GM23248 (cell line): Measurements from ENCODE around the gene SH3GL1. TPM values are rescaled to one million over a fixed set of nuclear protein-coding genes. Genes with fewer than 3 reads are reported as not detected.

Source experiments
- DNase-seq: peaks from one replicate; pipeline ENCODE4 v3.0.0-alpha.2; 2015
- H2AFZ ChIP-seq: fragments of 200-600 bp; sonication (generic); 2 replicates; pipeline ENCODE4 v1.6.1; 2016; ENCODE audit warnings: antibody characterized with exemption
- H3F3A ChIP-seq: fragments of 200-600 bp; sonication (generic); 2 replicates; pipeline ENCODE4 v1.6.1; 2016; ENCODE audit warnings: mild to moderate bottlenecking, antibody characterized with exemption, mixed run types; ENCODE audit not compliant: insufficient read depth
- H3K27ac ChIP-seq: fragments of 200-600 bp; sonication (generic); 2 replicates; pipeline ENCODE4 v1.5.1; 2016; ENCODE audit warnings: mild to moderate bottlenecking
- H3K27me3 ChIP-seq: fragments of 200-600 bp; sonication (generic); replicated peaks from 2 replicates; pipeline ENCODE4 v1.6.1; 2016; ENCODE audit warnings: mild to moderate bottlenecking; ENCODE audit not compliant: insufficient read depth
- H3K36me3 ChIP-seq: fragments of 200-600 bp; sonication (generic); 2 replicates; pipeline ENCODE4 v1.6.1; 2016; ENCODE audit warnings: low read depth, mild to moderate bottlenecking
- H3K4me1 ChIP-seq: fragments of 200-600 bp; sonication (generic); 2 replicates; pipeline ENCODE4 v1.6.1; 2016; ENCODE audit warnings: mild to moderate bottlenecking; ENCODE audit not compliant: insufficient read depth
- H3K4me2 ChIP-seq: fragments of 200-600 bp; sonication (generic); one replicate; pipeline ENCODE4 v1.6.1; 2016; ENCODE audit warnings: mild to moderate bottlenecking; ENCODE audit not compliant: unreplicated experiment
- H3K4me3 ChIP-seq: fragments of 200-600 bp; sonication (generic); 2 replicates; pipeline ENCODE4 v1.5.1; 2016; ENCODE audit warnings: mild to moderate bottlenecking
- H3K79me2 ChIP-seq: fragments of 200-600 bp; sonication (generic); 2 replicates; pipeline ENCODE4 v1.6.1; 2016; ENCODE audit warnings: mild to moderate bottlenecking; ENCODE audit not compliant: insufficient read depth
- H3K9ac ChIP-seq: fragments of 200-600 bp; sonication (generic); 2 replicates; pipeline ENCODE4 v1.6.1; 2016; ENCODE audit warnings: mild to moderate bottlenecking
- H3K9me2 ChIP-seq: fragments of 200-600 bp; sonication (generic); 2 replicates; pipeline ENCODE4 v1.6.1; 2016; ENCODE audit warnings: mixed run types, mild to moderate bottlenecking, moderate library complexity; ENCODE audit not compliant: insufficient read depth
- H3K9me3 ChIP-seq: fragments of 200-600 bp; sonication (generic); one replicate; pipeline ENCODE4 v1.6.1; 2017; ENCODE audit warnings: low read depth
- H4K20me1 ChIP-seq: fragments of 200-600 bp; sonication (generic); 2 replicates; pipeline ENCODE4 v1.6.0; 2016; ENCODE audit not compliant: insufficient read depth
- EZH2 ChIP-seq: fragments of 200-600 bp; sonication (generic); IDR thresholded peaks from 2 replicates; pipeline ENCODE4 v1.6.1; 2018; ENCODE audit warnings: antibody characterized with exemption, mild to moderate bottlenecking; ENCODE audit not compliant: insufficient read depth, poor library complexity, severe bottlenecking
- EZH2phosphoT487 ChIP-seq: fragments of 200-600 bp; sonication (generic); IDR thresholded peaks from 2 replicates; pipeline ENCODE4 v1.6.1; 2018; ENCODE audit warnings: antibody characterized with exemption, moderate library complexity, mild to moderate bottlenecking, low read depth; ENCODE audit not compliant: insufficient read depth
- WGBS, 2 experiments: methylation state at CpG; one replicate each; pipeline ENCODE4 v1.1.6; 2015 to 2017; ENCODE audit warnings: low lambda C conversion rate in 2 of 2, low coverage in 1 of 2; ENCODE audit errors: missing lambda C conversion rate in 2 of 2; 5-methylcytosine and 5-hydroxymethylcytosine counted together
- in situ Hi-C: fragments of 300-500 bp; cut with MboI; formaldehyde crosslinking; loops from 2 replicates; pipeline ENCODE4 v1.15.0; 2020
- polyA plus RNA-seq: library from polyadenylated mRNA; unstranded; fragments of >200 nt; fragmentation: Nextera tagmentation; extraction: Ambion mirVana; gene quantifications from 2 replicates; pipeline ENCODE4 v1.2.1, GENCODE V29; 2016
- total RNA-seq: library from RNA; depleted of rRNA; stranded (reverse); fragments of >200 nt; shearing (Covaris generic); gene quantifications from 2 replicates; pipeline ENCODE4 v1.2.3, GENCODE V29; 2014

Gene SH3GL1
- total and polyA plus RNA-seq, 2 experiments from 2014 or later, result 141 to 151 TPM

GRCh38 chr19:4376671-4376990 is 23.7 kb downstream of the SH3GL1 start:
- H3K27me3 ChIP-seq, result no peaks in the 10 kb centered on the region
- H3K4me2 ChIP-seq, result peak overlapping the region; percentile 22
- no peaks in the 10 kb centered on the region for H3K9me2 ChIP-seq
- WGBS, 2 experiments, result 40 to 44% methylated on average over 10 of the region's 10 CpGs
- peak overlapping the region; percentile 41; the same call in 1 of the 2 replicates for H3K9ac ChIP-seq
- H3K79me2 ChIP-seq, result peaks cover 88% of the 10 kb centered on the region
- in situ Hi-C loops, result no loop called here
- H3K4me1 ChIP-seq, result peaks cover 60% of the 10 kb centered on the region
- DNase-seq, result no peak
- peaks cover 43% of the 10 kb centered on the region for H3F3A ChIP-seq
- no peak overlapping the region for H3K4me3 ChIP-seq
- H4K20me1 ChIP-seq, result no peaks in the 10 kb centered on the region; the same call in 1 of the 2 replicates
- H2AFZ ChIP-seq, result no peak overlapping the region
- TF ChIP-seq EZH2 (no peak), EZH2phosphoT487 (no peak)
- H3K36me3 ChIP-seq, result no peaks in the 10 kb centered on the region
- H3K27ac ChIP-seq, result peak overlapping the region; percentile 97
- no peaks in the 10 kb centered on the region for H3K9me3 ChIP-seq

- no peaks in the 10 kb centered on the region for H3K9me2 ChIP-seq
- H4K20me1 ChIP-seq, result no peaks in the 10 kb centered on the region; the same call in 1 of the 2 replicates
- DNase-seq, result no peak
- TF ChIP-seq EZH2 (no peak), EZH2phosphoT487 (no peak)
- H3K4me3 ChIP-seq, result no peak overlapping the region
- no peaks in the 10 kb centered on the region for H3K27me3 ChIP-seq
- H3K36me3 ChIP-seq, result no peaks in the 10 kb centered on the region
- peaks cover 64% of the 10 kb centered on the region for H3K4me1 ChIP-seq
- in situ Hi-C loops, result no loop called here
- H3K9ac ChIP-seq, result peak overlapping the region; percentile 86
- peak overlapping the region; percentile 97 for H3K27ac ChIP-seq
- peak overlapping the region; percentile 22 for H3K4me2 ChIP-seq
- peaks cover 88% of the 10 kb centered on the region for H3K79me2 ChIP-seq
- no peak overlapping the region for H2AFZ ChIP-seq
- H3F3A ChIP-seq, result peaks cover 48% of the 10 kb centered on the region
- no peaks in the 10 kb centered on the region for H3K9me3 ChIP-seq
- 66 to 70% methylated on average over 15 to 16 of the region's 16 CpGs for WGBS, 2 experiments
Measured at GRCh38 chr19:4376028-4376670, 24.2 kb downstream of the SH3GL1 start.

GRCh38 chr19:4375164-4376027 is 25.0 kb downstream of the SH3GL1 start:
- peaks cover 88% of the 10 kb centered on the region for H3K79me2 ChIP-seq
- H3F3A ChIP-seq, result peaks cover 51% of the 10 kb centered on the region
- no peaks in the 10 kb centered on the region; the same call in 1 of the 2 replicates for H4K20me1 ChIP-seq
- H3K4me2 ChIP-seq, result peak overlapping the region; percentile 57
- H3K9me3 ChIP-seq, result no peaks in the 10 kb centered on the region
- H3K36me3 ChIP-seq, result no peaks in the 10 kb centered on the region
- peak overlapping the region; percentile 6; the same call in 1 of the 2 replicates for H3K4me3 ChIP-seq
- DNase-seq, result peak; percentile 87
- no peak overlapping the region for H2AFZ ChIP-seq
- H3K9ac ChIP-seq, result peak overlapping the region; percentile 86
- in situ Hi-C loops, result no loop called here
- H3K27ac ChIP-seq, result peak overlapping the region; percentile 97
- H3K27me3 ChIP-seq, result no peaks in the 10 kb centered on the region
- peaks cover 67% of the 10 kb centered on the region for H3K4me1 ChIP-seq
- no peak for TF ChIP-seq EZH2
- no peaks in the 10 kb centered on the region for H3K9me2 ChIP-seq
- WGBS, 2 experiments, result 12 to 15% methylated on average over 16 of the region's 16 CpGs

- Histone ChIP-seq H3K9me3 (no peaks in the 10 kb centered on the region), H3F3A (peaks cover 51% of the 10 kb centered on the region), H3K4me3 (peak overlapping the region; percentile 13), H2AFZ (no peak overlapping the region), H3K4me1 (peaks cover 70% of the 10 kb centered on the region), H3K9ac (peak overlapping the region; percentile 86), H3K4me2 (peak overlapping the region; percentile 57), H3K27ac (peak overlapping the region; percentile 97), H3K36me3 (no peaks in the 10 kb centered on the region), H3K79me2 (peaks cover 88% of the 10 kb centered on the region), H3K9me2 (no peaks in the 10 kb centered on the region), H3K27me3 (no peaks in the 10 kb centered on the region), H4K20me1 (no peaks in the 10 kb centered on the region; the same call in 1 of the 2 replicates)
- 1 to 2% methylated on average over 22 to 24 of the region's 27 CpGs for WGBS, 2 experiments
- in situ Hi-C loops, result no loop called here
- TF ChIP-seq EZH2phosphoT487 (no peak), EZH2 (no peak)
- peak; percentile 96 for DNase-seq
Measured at GRCh38 chr19:4374498-4375163, 25.7 kb downstream of the SH3GL1 start.
